B cell (primary cell): Measurements from ENCODE around the gene PITPNB. TPM values are rescaled to one million over a fixed set of nuclear protein-coding genes. Genes with fewer than 3 reads are reported as not detected.

ENCODE experiments used
- ATAC-seq: fragments of 200-7000 bp; cut with Tn5 transposase; one replicate; pipeline ENCODE4 v1.10.0; 2021; ENCODE audit warnings: low read depth, mild to moderate bottlenecking, moderate number of reproducible peaks, moderate library complexity
- CTCF ChIA-PET: fragments of 350-600 bp; sonication (Branson Sonifier 250); formaldehyde crosslinking; loops from one replicate; lab custom pipeline; 2021; ENCODE audit warnings: antibody characterized with exemption, inconsistent platforms; lab: Charles Lee
- POLR2A ChIA-PET: fragments of 350-600 bp; sonication (Branson Sonifier 250); formaldehyde crosslinking; loops from one replicate; lab custom pipeline; 2021; ENCODE audit warnings: antibody characterized with exemption; lab: Charles Lee
- DNase-seq: peaks from one replicate; pipeline ENCODE4 v3.0.0; 2013
- H2AFZ ChIP-seq: 2 replicates; pipeline ENCODE4 v1.6.1; 2012; ENCODE audit warnings: mild to moderate bottlenecking, low read depth, low read length; ENCODE audit not compliant: insufficient read depth, poor library complexity, severe bottlenecking
- H3K27ac ChIP-seq, 2 donors: 1 replicate in 1 of 2; 2 replicates in 1 of 2; pipeline ENCODE4 v1.5.1; 2012 to 2013; ENCODE audit warnings: low read length in 2 of 2, mild to moderate bottlenecking in 2 of 2, moderate library complexity in 1 of 2
- H3K27me3 ChIP-seq, 4 experiments: fragments of 200-600 bp in 1 of 4; sonication (generic) in 1 of 4; replicated peaks in 1 of 4; 1 replicate in 2 of 4; 2 replicates in 2 of 4; pipeline versions ENCODE4 v1.6.1 to v1.7.0; 2013 to 2016; ENCODE audit warnings: low read length in 3 of 4, mild to moderate bottlenecking in 2 of 4, mixed read lengths in 1 of 4, moderate library complexity in 1 of 4; ENCODE audit not compliant: insufficient read depth in 4 of 4, control insufficient read depth in 3 of 4; ENCODE audit errors: control extremely low read depth in 1 of 4
- H3K36me3 ChIP-seq, 2 experiments: replicated peaks in 1 of 2; 1 replicate in 1 of 2; 2 replicates in 1 of 2; pipeline versions ENCODE4 v1.6.1 to v1.7.1; 2013; ENCODE audit warnings: low read length in 1 of 2; ENCODE audit not compliant: insufficient read depth in 2 of 2, control insufficient read depth in 1 of 2; ENCODE audit errors: control extremely low read depth in 1 of 2, extremely low read depth in 1 of 2
- H3K4me1 ChIP-seq, 2 donors: fragments of 200-600 bp in 1 of 2; sonication (generic) in 1 of 2; 1 replicate in 1 of 2; 2 replicates in 1 of 2; pipeline versions ENCODE4 v1.5.1 to v1.6.1; 2013 to 2017; ENCODE audit warnings: low read length in 2 of 2; ENCODE audit not compliant: control insufficient read depth in 2 of 2, insufficient read depth in 2 of 2
- H3K4me2 ChIP-seq: replicated peaks from 2 replicates; pipeline ENCODE3; 2012; ENCODE audit warnings: mild to moderate bottlenecking, low read depth, low read length; ENCODE audit not compliant: poor library complexity, severe bottlenecking
- H3K4me3 ChIP-seq, 5 experiments: fragments of 200-600 bp in 1 of 5; sonication (generic) in 1 of 5; 1 replicate in 3 of 5; 2 replicates in 2 of 5; pipeline versions ENCODE4 v1.5.1 to v1.7.0; 2011 to 2016; ENCODE audit warnings: low read length in 4 of 5, mild to moderate bottlenecking in 4 of 5, low read depth in 2 of 5, control low read depth in 1 of 5, moderate library complexity in 1 of 5; ENCODE audit not compliant: insufficient read depth in 1 of 5; ENCODE audit errors: control extremely low read depth in 1 of 5, extremely low read depth in 1 of 5
- H3K79me2 ChIP-seq: fragments of 200-600 bp; sonication (generic); one replicate; pipeline ENCODE4 v1.6.0; 2016; ENCODE audit warnings: low read length; ENCODE audit not compliant: control insufficient read depth, insufficient read depth
- H3K9ac ChIP-seq: fragments of 200-600 bp; sonication (generic); 2 replicates; pipeline ENCODE4 v1.6.1; 2017; ENCODE audit warnings: mild to moderate bottlenecking, low read length, moderate library complexity
- H3K9me3 ChIP-seq, 3 donors: one replicate each; pipeline versions ENCODE4 v1.6.1 to v1.7.1; 2013; ENCODE audit warnings: low read length in 2 of 3; ENCODE audit not compliant: control insufficient read depth in 2 of 3, insufficient read depth in 1 of 3; ENCODE audit errors: control extremely low read depth in 1 of 3
- H4K20me1 ChIP-seq: 2 replicates; pipeline ENCODE4 v1.6.0; 2012; ENCODE audit warnings: mild to moderate bottlenecking, low read length; ENCODE audit not compliant: insufficient read depth, control insufficient read depth, poor library complexity, severe bottlenecking
- H3K27ac Mint-ChIP-seq: one replicate; pipeline ENCODE4 v1.8.0; 2021; ENCODE audit warnings: mixed read lengths
- H3K27me3 Mint-ChIP-seq: one replicate; pipeline ENCODE4 v1.8.0; 2021; ENCODE audit warnings: mixed read lengths
- H3K4me1 Mint-ChIP-seq: one replicate; pipeline ENCODE4 v1.8.0; 2021; ENCODE audit warnings: mixed read lengths
- H3K4me3 Mint-ChIP-seq: one replicate; pipeline ENCODE4 v1.8.0; 2021; ENCODE audit warnings: mixed read lengths
- H3K9me3 Mint-ChIP-seq: one replicate; pipeline ENCODE4 v1.8.0; 2022; ENCODE audit warnings: mixed read lengths; ENCODE audit not compliant: insufficient read depth
- EZH2 ChIP-seq: IDR thresholded peaks from 2 replicates; pipeline ENCODE4 v1.6.1; 2012; ENCODE audit warnings: borderline replicate concordance, low read depth, mild to moderate bottlenecking, moderate library complexity, low read length; ENCODE audit not compliant: insufficient read depth, poor library complexity, severe bottlenecking
- WGBS: methylation state at CpG from one replicate; pipeline ENCODE4 v1.1.5; 2013; ENCODE audit warnings: missing lambda C conversion rate; ENCODE audit not compliant: insufficient coverage; 5-methylcytosine and 5-hydroxymethylcytosine counted together
- intact Hi-C: fragments of 100-400 bp; cut with micrococcal nuclease; formaldehyde crosslinking; loops from one replicate; pipeline ENCODE4 v1.10.0; 2022
- polyA plus RNA-seq: library from polyadenylated mRNA; depleted of rRNA; stranded (reverse); fragments of >200 nt; gene quantifications from 2 replicates; pipeline ENCODE4 v1.2.3, GENCODE V29; 2012
- total RNA-seq, 2 donors: library from RNA; stranded (reverse); fragments of 120-200 nt in 1 of 2; gene quantifications; 1 replicate in 1 of 2; 2 replicates in 1 of 2; pipeline versions ENCODE4 v1.2.3 to v1.2.4, GENCODE V29; 2013 to 2022
- TF ChIP-seq, protein P1 (sequence below): fragments of 200-600 bp; IDR thresholded peaks from one replicate; pipeline ENCODE4 v1.8.0; 2022; ENCODE audit warnings: antibody characterized with exemption, mild to moderate bottlenecking

The PITPNB gene
- total and polyA plus RNA-seq, 2 donors (not counting 1 experiment from before 2014, with no cell fraction given): 17.5 to 82.3 TPM

DNA sequence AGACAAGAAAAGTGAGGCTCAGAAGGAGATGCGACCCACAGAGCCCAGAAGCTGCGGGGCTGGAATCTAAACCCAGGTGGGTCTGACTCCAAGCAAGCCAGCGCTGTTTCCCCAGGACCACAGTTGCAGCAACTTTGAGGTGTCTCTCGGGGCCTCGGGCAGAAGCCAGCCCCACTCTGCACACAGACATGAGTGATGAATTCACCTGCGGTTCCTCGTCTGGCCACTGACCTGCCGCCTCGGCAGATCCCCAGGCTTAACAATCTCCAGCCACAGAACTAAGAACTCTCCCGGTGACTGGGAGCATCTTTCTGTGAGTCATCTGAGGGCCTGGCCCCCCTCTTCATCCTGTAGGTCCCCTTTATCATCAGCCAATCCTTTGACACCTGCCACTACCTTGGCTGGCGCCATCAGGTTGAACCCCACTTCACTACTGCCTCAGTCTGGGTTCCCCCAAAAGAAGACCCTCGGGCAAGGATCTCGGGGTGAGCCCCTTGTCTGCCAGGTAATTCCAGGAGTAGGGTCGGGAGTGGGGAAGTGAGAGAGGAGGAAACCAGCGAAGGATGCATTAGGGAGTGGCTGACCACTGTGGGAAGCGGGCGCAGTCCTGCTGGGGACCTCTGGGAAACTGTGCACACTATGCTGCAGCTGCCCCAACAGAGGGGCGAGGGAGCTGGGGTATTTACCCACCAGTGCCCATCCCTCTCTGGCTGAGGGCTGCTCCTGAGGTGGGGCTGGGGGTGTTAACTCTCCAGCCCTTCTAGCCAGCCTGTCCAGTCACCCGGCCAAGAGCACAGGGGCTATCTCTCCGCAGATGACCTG lies 84.5 kb downstream of the PITPNB start:
- Mint-ChIP-seq H3K9me3 (peaks cover 8% of the 10 kb centered on the region), H3K4me3 (no peak overlapping the region), H3K4me1 (no peaks in the 10 kb centered on the region), H3K27me3 (no peaks in the 10 kb centered on the region), H3K27ac (no peak overlapping the region)
- Histone ChIP-seq H4K20me1 (no peaks in the 10 kb centered on the region), H3K4me1 (no peaks in the 10 kb centered on the region), H3K9me3 (peaks cover 0 to 6% (median 0%) of the 10 kb centered on the region in 3 donors), H3K9ac (no peak overlapping the region), H2AFZ (no peak overlapping the region), H3K27ac (no peak overlapping the region), H3K79me2 (no peaks in the 10 kb centered on the region), H3K4me2 (no peak overlapping the region), H3K4me3 (no peak overlapping the region), H3K27me3 (no peaks in the 10 kb centered on the region), H3K36me3 (no peaks in the 10 kb centered on the region)
- WGBS: 92% methylated on average over 15 of the region's 20 CpGs
- ChIA-PET CTCF (no interaction called here), POLR2A (no interaction called here)
- DNase-seq (no peak), ATAC-seq (no peak)
- no peak for TF ChIP-seq EZH2
- TF ChIP-seq, protein P1, sequence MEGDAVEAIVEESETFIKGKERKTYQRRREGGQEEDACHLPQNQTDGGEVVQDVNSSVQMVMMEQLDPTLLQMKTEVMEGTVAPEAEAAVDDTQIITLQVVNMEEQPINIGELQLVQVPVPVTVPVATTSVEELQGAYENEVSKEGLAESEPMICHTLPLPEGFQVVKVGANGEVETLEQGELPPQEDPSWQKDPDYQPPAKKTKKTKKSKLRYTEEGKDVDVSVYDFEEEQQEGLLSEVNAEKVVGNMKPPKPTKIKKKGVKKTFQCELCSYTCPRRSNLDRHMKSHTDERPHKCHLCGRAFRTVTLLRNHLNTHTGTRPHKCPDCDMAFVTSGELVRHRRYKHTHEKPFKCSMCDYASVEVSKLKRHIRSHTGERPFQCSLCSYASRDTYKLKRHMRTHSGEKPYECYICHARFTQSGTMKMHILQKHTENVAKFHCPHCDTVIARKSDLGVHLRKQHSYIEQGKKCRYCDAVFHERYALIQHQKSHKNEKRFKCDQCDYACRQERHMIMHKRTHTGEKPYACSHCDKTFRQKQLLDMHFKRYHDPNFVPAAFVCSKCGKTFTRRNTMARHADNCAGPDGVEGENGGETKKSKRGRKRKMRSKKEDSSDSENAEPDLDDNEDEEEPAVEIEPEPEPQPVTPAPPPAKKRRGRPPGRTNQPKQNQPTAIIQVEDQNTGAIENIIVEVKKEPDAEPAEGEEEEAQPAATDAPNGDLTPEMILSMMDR: no peak
- intact Hi-C loops: no loop called here

DNA sequence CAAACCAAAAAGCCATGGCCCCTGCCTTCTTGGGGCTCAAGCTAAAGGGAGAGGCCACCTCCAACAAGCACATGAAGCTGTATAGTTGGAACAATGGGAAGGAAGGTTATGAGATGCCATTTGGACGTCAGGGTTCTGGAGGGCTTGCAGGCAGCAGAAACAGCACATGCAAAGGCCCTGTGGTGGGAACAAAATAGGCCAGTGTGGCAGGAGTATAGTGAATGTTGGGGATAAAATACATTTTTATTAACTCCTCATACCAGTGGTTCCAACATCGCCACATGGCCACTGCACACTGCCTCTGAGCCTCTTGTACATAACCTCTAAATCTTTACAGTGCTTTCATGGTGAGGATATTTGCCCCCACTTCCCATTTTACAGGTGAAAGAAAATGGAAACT lies 85.3 kb downstream of the PITPNB start:
- POLR2A ChIA-PET: no interaction called here
- Histone ChIP-seq H4K20me1 (no peaks in the 10 kb centered on the region), H3K9ac (no peak overlapping the region), H3K36me3 (no peaks in the 10 kb centered on the region), H2AFZ (no peak overlapping the region), H3K79me2 (no peaks in the 10 kb centered on the region), H3K4me1 (no peaks in the 10 kb centered on the region), H3K27ac (no peak overlapping the region), H3K4me3 (no peak overlapping the region), H3K9me3 (peaks cover 0 to 3% (median 0%) of the 10 kb centered on the region in 3 donors), H3K4me2 (no peak overlapping the region), H3K27me3 (no peaks in the 10 kb centered on the region)
- Mint-ChIP-seq H3K4me3 (no peak overlapping the region), H3K4me1 (no peaks in the 10 kb centered on the region), H3K27ac (no peak overlapping the region), H3K9me3 (peaks cover 8% of the 10 kb centered on the region), H3K27me3 (no peaks in the 10 kb centered on the region)
- ATAC-seq (no peak), DNase-seq (no peak)
- TF ChIP-seq EZH2: no peak
- TF ChIP-seq, protein P1: no peak
- intact Hi-C loops: no loop called here
- CTCF ChIA-PET: no interaction called here
- WGBS: 100% methylated on average over 1 of the region's 2 CpGs
